Stimulated activated CD8-positive, alpha-beta memory T cell treated with anti-CD3 and anti-CD28 coated beads, Interleukin-15, amount 100 ng/mL, for 4 hours (primary cell): ENCODE data around the gene FIGLA.

Source experiments
- DNase-seq, 2 donors: peaks; one replicate each; pipeline ENCODE4 v3.0.0-alpha.2; 2020; ENCODE audit warnings: low read depth in 2 of 2

FIGLA gene, protein sequence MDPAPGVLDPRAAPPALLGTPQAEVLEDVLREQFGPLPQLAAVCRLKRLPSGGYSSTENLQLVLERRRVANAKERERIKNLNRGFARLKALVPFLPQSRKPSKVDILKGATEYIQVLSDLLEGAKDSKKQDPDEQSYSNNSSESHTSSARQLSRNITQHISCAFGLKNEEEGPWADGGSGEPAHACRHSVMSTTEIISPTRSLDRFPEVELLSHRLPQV

DNA sequence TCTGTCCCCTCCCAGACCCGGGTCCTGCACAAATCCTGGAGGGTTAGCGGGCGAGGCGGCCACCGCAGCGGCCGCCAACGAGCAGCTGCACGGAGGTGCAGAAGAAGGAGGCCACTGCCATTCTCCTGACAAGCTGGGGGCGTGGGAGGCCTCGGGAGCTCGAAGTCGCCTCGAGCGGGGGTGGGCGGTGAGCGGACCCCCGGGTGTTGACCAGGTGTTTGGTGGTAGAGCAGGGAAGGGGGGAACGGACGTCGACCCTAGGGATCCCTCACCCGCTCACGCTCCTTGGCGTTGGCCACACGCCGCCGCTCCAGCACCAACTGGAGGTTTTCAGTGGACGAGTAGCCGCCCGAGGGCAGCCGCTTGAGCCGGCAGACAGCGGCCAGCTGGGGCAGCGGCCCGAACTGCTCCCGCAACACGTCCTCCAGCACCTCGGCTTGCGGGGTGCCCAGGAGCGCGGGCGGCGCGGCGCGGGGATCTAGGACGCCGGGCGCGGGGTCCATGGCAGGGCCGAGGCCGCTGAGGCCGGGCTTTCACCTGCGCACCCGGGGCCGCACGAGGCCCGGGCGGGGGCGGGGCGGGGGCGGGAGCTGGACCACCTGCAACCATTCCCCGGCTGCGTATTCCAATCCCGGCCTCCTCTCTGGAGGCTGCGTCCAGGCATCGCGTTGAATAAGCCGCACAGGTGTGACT, at the start of gene FIGLA:
TSS of gene FIGLA (minus strand) at position 508 of the 693 bp plus-strand sequence. CDS start at position 503, 5 bp downstream.
- no peak for DNase-seq

GRCh38 chr2:70837980-70838925, 47.8 kb upstream of the FIGLA start:
- DNase-seq: no peak

DNA sequence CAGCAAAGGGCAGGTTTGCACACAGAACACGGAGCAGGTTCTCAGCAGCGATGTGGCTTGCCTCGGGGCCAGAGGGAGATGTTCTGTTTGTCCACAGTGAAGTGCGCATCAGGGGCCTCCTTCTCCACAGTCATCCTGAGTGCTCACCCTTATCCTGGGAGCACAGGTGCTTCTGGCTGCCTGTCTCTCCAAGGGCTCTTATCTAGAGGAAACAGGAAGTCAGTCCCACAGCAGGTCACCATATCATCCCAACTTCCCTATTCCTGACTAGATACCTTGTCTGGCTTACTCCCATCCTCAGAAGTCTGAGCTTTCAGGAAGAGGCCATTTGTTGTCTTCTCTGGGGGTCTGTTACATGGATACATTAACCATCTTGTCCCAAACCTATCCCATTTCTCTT, 45.2 kb upstream of the FIGLA start, which contains the start of gene CD207:
TSS of gene CD207 (minus strand) at position 174 of the 400 bp plus-strand sequence. CDS start at position 134, 40 bp downstream.
- no peak for DNase-seq

DNA sequence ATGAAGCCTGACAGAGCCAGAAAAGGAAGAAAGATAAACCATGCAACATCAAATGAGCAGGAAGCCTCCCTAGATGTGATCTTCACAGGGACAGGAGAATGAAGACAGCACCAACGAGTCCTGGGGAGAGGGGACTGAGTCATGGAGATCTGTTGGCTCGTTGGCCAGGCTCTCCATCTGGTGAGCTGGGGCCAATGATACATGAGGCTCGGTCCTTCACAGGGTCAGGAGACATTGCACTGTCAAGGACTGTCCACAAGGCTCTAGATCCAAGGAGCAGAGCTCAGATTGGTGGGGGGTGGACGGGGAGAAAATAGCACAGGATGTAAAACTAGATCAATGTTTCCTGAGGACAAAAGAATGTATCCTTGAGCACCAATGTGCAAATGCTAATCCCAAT, 44.4 kb upstream of the FIGLA start:
- DNase-seq: no peak

GRCh38 chr2:70834106-70834505, 43.7 kb upstream of the FIGLA start:
- DNase-seq: no peak

GRCh38 chr2:70833246-70833645, 42.8 kb upstream of the FIGLA start:
- DNase-seq: no peak

GRCh38 chr2:70832386-70832785, 41.9 kb upstream of the FIGLA start:
- DNase-seq: no peak

DNA sequence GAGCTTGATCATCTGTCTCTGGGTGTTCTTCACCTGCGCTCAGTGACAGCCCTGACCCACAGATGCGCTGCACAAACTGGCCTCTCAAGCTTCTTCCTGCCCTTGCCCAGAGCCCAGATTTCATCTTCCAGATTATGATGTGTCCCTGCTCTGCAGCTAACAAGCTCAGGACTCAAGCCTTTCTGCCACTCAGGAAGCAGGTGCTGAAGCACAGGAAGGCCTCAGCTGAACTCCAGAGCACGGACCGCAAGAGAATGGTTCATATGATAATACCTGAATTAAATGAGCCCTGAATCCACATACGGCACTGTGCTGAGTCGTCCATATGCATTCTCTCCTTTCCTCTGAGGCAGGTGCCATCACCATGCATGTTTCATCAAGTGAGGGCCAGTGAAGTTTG, 41.4 kb upstream of the FIGLA start:
- DNase-seq: no peak

GRCh38 chr2:70830366-70830765, 39.9 kb upstream of the FIGLA start:
- no peak for DNase-seq

- no peak for DNase-seq
These were observed 39.5 kb upstream of the FIGLA start for GRCh38 chr2:70829916-70830315.

- DNase-seq: no peak
These were observed 38.7 kb upstream of the FIGLA start for GRCh38 chr2:70828914-70829824.

DNA sequence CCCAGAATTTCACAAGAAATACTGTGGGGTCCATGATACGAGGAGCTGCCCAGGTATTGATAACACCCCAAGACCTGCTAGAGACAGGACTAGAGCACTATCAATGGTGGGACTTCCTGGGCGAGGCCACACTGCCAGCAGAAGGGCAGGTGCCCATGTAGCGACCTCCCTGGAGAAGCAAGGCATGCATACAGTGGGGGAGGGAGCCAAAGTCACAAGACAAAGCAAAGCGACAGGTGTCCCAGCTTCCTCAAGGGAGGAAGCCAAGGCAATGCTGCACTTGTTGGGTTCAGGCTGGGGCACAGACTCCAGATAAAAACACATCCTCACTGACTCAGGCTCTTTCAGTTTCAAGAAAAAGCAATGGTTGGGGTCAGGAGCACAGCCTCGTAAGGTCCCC, 37.7 kb upstream of the FIGLA start:
- DNase-seq: no peak

- no peak for DNase-seq
These were observed 36.9 kb upstream of the FIGLA start for GRCh38 chr2:70827388-70827787.

GRCh38 chr2:70826696-70827350, 36.4 kb upstream of the FIGLA start:
- no peak for DNase-seq

DNA sequence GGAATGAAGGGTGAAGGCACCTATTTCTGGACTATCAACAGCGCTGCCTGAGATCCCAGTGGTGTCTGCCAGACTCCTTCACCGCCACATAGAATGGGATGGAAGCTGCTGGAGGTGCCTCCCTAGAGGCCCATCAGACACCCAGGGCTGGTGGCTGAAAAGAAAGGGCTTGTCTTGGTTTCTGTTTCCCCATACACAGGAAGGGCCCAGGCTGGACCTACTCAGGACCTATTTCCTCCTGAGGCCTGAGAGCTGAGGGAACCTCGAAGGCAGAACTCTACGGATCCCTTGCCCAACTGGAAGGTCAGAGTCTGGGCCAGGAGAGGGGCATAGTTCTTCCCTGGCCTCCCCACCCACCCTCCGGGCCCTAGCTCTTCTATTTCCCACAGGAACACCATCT, 32.8 kb upstream of the FIGLA start:
- DNase-seq: no peak

DNA sequence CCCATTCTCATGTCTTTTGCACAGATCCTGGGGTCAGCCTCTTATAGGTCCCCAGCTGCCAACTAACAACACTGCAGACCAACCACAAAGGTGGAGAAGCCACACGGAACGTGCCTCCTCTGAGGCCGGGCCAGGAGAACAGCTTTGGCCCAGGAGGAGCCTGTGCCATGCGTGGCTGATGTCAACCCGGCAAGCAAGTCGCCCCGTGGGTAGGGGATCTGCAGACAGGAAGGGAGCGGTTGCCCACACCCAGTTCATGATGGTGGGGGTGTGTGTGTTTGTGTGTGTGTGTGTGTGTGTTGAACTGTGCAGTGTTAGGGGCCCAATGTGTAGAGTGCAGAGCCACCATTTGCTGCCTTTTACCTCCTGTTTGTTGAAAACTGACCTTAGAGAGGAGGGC, 32.4 kb upstream of the FIGLA start:
- no peak for DNase-seq

DNA sequence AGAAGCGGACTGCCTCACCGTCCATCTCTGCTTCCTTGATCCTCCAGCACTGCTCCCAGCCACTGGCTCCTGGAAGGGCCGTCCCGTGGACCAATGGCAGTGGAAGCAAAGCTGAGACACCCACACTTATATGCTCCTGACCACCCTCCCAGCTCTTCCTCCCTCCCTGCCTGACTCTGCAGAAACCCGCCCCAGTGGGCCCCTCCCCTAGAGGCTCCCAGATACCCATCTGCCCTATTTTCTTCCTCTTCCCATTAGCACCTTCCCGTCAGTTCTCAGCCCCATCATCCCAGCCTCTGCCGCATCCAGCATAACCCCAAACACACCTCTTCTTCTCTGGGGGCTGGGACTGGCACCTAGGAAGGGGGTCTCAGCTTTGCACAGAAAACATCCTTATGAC, 30.1 kb upstream of the FIGLA start, which contains the start of gene CLEC4F:
TSS of gene CLEC4F (minus strand) at position 101 of the 400 bp plus-strand sequence. CDS start at position 25, 76 bp downstream.
- DNase-seq: no peak

GRCh38 chr2:70817284-70817954, 27.0 kb upstream of the FIGLA start:
- no peak for DNase-seq

DNA sequence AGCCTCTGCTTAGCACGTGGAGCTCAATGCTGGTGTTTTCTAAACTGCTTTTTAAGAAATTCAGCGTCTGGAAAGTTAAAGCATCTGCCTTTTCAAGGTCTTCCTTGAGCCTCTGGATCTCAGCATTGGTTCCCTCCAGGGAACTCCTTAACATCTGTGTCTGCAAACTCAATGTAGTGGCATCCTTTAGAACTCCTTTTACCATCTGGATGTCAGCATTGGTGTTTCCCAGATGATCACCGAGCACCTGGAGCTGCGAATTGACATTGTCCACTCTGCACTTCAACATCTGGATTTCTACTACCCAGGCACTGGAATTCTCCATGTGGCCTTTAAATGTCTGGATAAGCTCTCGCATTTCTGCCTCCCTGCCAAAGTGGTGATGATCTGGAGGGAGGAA, 26.3 kb upstream of the FIGLA start:
- no peak for DNase-seq
